ENCODE measurements around the gene RAB9B.

DNA sequence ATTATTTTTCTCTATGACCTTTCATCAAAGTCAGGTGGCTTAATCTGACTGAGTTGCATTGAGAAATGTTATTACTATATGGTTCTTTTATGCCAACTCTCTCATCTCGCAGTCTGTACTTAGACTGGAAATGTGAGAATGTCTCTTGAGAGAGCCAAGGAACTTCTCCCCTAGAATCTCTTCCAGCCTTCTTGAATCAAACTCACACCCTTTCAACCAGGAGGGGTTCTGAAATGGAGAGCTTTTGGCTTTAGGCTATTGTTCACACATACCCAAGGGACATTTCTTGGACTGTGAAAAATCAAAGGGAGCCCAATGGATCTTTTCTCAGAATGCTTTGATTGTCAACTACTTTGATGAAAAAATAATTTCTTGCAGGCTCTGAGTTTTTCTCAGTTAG, 50.4 kb downstream of the RAB9B start:
- TF ChIP-seq CTCF (IDR thresholded peaks at IDR 0.05; ENCODE audit: low read depth, low read length, poor library complexity, severe bottlenecking), result no peak
- no peak for TF ChIP-seq EZH2phosphoT487 (IDR thresholded peaks at IDR 0.05; ENCODE audit: borderline replicate concordance, low read length)

Data from DOHH2 (cell line).